Mesothelial cell of epicardium (in vitro differentiated cells): ENCODE measurements around the gene CACNA1A. TPM values are rescaled to one million over a fixed set of nuclear protein-coding genes. Genes with fewer than 3 reads are reported as not detected.
A peak's percentile ranks its signal among the peaks of the same experiment; 100 is the strongest.
"Not testable (repeated sequence)": the region's sequence is repeated elsewhere in the genome, so short reads cannot be mapped to it uniquely, and the experiment has no call there.

ENCODE experiments used
- DNase-seq, 2 experiments: peaks; one replicate each; pipeline ENCODE4 v3.0.0; 2021; ENCODE audit warnings: low spot score in 2 of 2; ENCODE audit not compliant: unreplicated experiment in 2 of 2
- H3K27ac Mint-ChIP-seq: 2 replicates; pipeline ENCODE4 v1.8.0; 2021; ENCODE audit warnings: mixed read lengths
- H3K27me3 Mint-ChIP-seq: 2 replicates; pipeline ENCODE4 v1.8.0; 2021; ENCODE audit warnings: low read depth, mixed read lengths
- H3K36me3 Mint-ChIP-seq: 2 replicates; pipeline ENCODE4 v1.8.0; 2021; ENCODE audit warnings: mixed read lengths
- H3K4me1 Mint-ChIP-seq: 2 replicates; pipeline ENCODE4 v1.8.0; 2021; ENCODE audit warnings: mixed read lengths
- H3K4me3 Mint-ChIP-seq: 2 replicates; pipeline ENCODE4 v1.8.0; 2021; ENCODE audit warnings: mild to moderate bottlenecking, moderate library complexity, mixed read lengths
- H3K9me3 Mint-ChIP-seq: 2 replicates; pipeline ENCODE4 v1.8.0; 2021; ENCODE audit warnings: mixed read lengths
- CTCF ChIP-seq: fragments of 200-600 bp; sonication (generic); IDR thresholded peaks from one replicate; pipeline ENCODE4 v1.5.0; 2021; ENCODE audit warnings: antibody characterized with exemption; ENCODE audit not compliant: unreplicated experiment
- total RNA-seq: library from RNA; stranded (reverse); gene quantifications from 3 replicates; pipeline ENCODE4 v1.2.1, GENCODE V29; 2021

CACNA1A gene
- total RNA-seq, 1 donor from 2014 or later: 1.0 TPM

- Mint-ChIP-seq H3K4me1 (no peaks in the 10 kb centered on the region), H3K4me3 (no peak overlapping the region), H3K27ac (no peak overlapping the region), H3K27me3 (no peaks in the 10 kb centered on the region), H3K9me3 (peaks cover 4% of the 10 kb centered on the region), H3K36me3 (no peaks in the 10 kb centered on the region)
- DNase-seq: no peak
- no peak for TF ChIP-seq CTCF
Measured at GRCh38 chr19:13436352-13436751, 69.9 kb downstream of the CACNA1A start.

GRCh38 chr19:13430790-13431582 lies 75.3 kb downstream of the CACNA1A start:
- H3K4me1 Mint-ChIP-seq: no peaks in the 10 kb centered on the region
- peak in 1 of 2 experiments; percentile 42 for DNase-seq
- H3K27ac Mint-ChIP-seq: no peak overlapping the region
- peaks cover 1% of the 10 kb centered on the region for H3K27me3 Mint-ChIP-seq
- no peak for TF ChIP-seq CTCF
- no peaks in the 10 kb centered on the region for H3K36me3 Mint-ChIP-seq
- H3K9me3 Mint-ChIP-seq: peaks cover 4% of the 10 kb centered on the region
- no peak overlapping the region for H3K4me3 Mint-ChIP-seq

- H3K36me3 Mint-ChIP-seq: no peaks in the 10 kb centered on the region
- no peaks in the 10 kb centered on the region for H3K4me1 Mint-ChIP-seq
- no peak overlapping the region for H3K27ac Mint-ChIP-seq
- DNase-seq: no peak
- peaks cover 7% of the 10 kb centered on the region for H3K9me3 Mint-ChIP-seq
- peaks cover 1% of the 10 kb centered on the region for H3K27me3 Mint-ChIP-seq
- TF ChIP-seq CTCF: no peak
- no peak overlapping the region for H3K4me3 Mint-ChIP-seq
Measured at GRCh38 chr19:13429563-13429962, 76.7 kb downstream of the CACNA1A start.

GRCh38 chr19:13428352-13428751 lies 77.9 kb downstream of the CACNA1A start:
- Mint-ChIP-seq H3K36me3 (no peaks in the 10 kb centered on the region), H3K4me1 (no peaks in the 10 kb centered on the region), H3K27me3 (peaks cover 1% of the 10 kb centered on the region), H3K4me3 (no peak overlapping the region), H3K9me3 (peaks cover 7% of the 10 kb centered on the region), H3K27ac (no peak overlapping the region)
- peak; percentile 53 for TF ChIP-seq CTCF
- DNase-seq: no peak

GRCh38 chr19:13427273-13428051 lies 78.8 kb downstream of the CACNA1A start:
- no peak overlapping the region for H3K4me3 Mint-ChIP-seq
- H3K27me3 Mint-ChIP-seq: peaks cover 1% of the 10 kb centered on the region
- no peak overlapping the region for H3K27ac Mint-ChIP-seq
- H3K4me1 Mint-ChIP-seq: no peaks in the 10 kb centered on the region
- TF ChIP-seq CTCF: no peak
- no peak for DNase-seq
- no peaks in the 10 kb centered on the region for H3K36me3 Mint-ChIP-seq
- peaks cover 13% of the 10 kb centered on the region for H3K9me3 Mint-ChIP-seq

- not testable (repeated sequence) for H3K4me3 Mint-ChIP-seq, H3K27ac Mint-ChIP-seq, H3K27me3 Mint-ChIP-seq, H3K36me3 Mint-ChIP-seq, H3K4me1 Mint-ChIP-seq, DNase-seq
- peaks cover 21% of the 10 kb centered on the region for H3K9me3 Mint-ChIP-seq
Measured at GRCh38 chr19:13425875-13426274, 80.4 kb downstream of the CACNA1A start.
